ENCODE results near the gene CLDN18. TPM values are rescaled to one million over a fixed set of nuclear protein-coding genes. Genes with fewer than 3 reads are reported as not detected.

CLDN18 gene
- total and polyA plus RNA-seq, 2 of the 8 experiments (the other 6 are each of a cell fraction or from before 2014, with no cell fraction given): not detected

- Histone ChIP-seq H3K4me1 (replicated peaks in 1 of 4; ENCODE audit: control insufficient read depth in 3 of 4, insufficient read depth in 4 of 4, low read length in 3 of 4) (no peaks in the 10 kb centered on the region), H2BK120ac (replicated peaks; ENCODE audit: low read depth, low read length) (no peak overlapping the region), H3K23ac (ENCODE audit: insufficient read length) (no peak overlapping the region), H3K4me2 (ENCODE audit: insufficient read depth in 1 of 2, low read depth in 2 of 2, low read length in 2 of 2) (no peak overlapping the region), H3K27ac (ENCODE audit: low read depth, low read length) (no peak overlapping the region), H2BK5ac (ENCODE audit: low read depth, low read length) (no peak overlapping the region), H2BK20ac (ENCODE audit: low read length) (no peak overlapping the region), H2BK12ac (ENCODE audit: low read depth, low read length) (no peak overlapping the region), H3K9ac (replicated peaks in 1 of 4; ENCODE audit: extremely low read depth in 1 of 4, low read depth in 3 of 4, low read length in 3 of 4) (no peak overlapping the region), H4K91ac (replicated peaks; ENCODE audit: insufficient read length, low read length) (no peak overlapping the region), H3K9me3 (ENCODE audit: insufficient read depth in 2 of 2, low read depth in 1 of 2, low read length in 1 of 2) (no peaks in the 10 kb centered on the region), H3K56ac (replicated peaks; ENCODE audit: insufficient read length, low read depth, low read length) (no peak overlapping the region), H3K36me3 (ENCODE audit: control insufficient read depth in 2 of 4, insufficient read depth in 4 of 4, low read length in 3 of 4) (no peaks in the 10 kb centered on the region), H3K4me3 (ENCODE audit: extremely low read depth in 1 of 4, insufficient read depth in 2 of 4, low read depth in 3 of 4, low read length in 4 of 4) (no peak overlapping the region), H3K18ac (ENCODE audit: extremely low read depth, low read length) (no peak overlapping the region), H3K23me2 (ENCODE audit: low read depth, low read length) (no peaks in the 10 kb centered on the region), H2AK5ac (ENCODE audit: low read depth, low read length) (no peak overlapping the region), H3K27me3 (replicated peaks in 1 of 4; ENCODE audit: control insufficient read depth in 3 of 4, extremely low read depth in 1 of 4, insufficient read depth in 3 of 4, low read length in 3 of 4) (no peaks in the 10 kb centered on the region), H3K14ac (ENCODE audit: insufficient read length) (no peak overlapping the region), H4K5ac (ENCODE audit: insufficient read length, low read depth, low read length) (no peak overlapping the region), H4K20me1 (replicated peaks in 1 of 2; ENCODE audit: control insufficient read depth in 1 of 2, insufficient read depth in 2 of 2, low read length in 2 of 2) (no peaks in the 10 kb centered on the region), H4K8ac (ENCODE audit: extremely low read depth, insufficient read depth, low read length) (no peak overlapping the region), H2BK15ac (ENCODE audit: low read length) (no peak overlapping the region), H3K4ac (replicated peaks; ENCODE audit: insufficient read length, low read depth, low read length) (no peak overlapping the region), H3K79me1 (ENCODE audit: low read depth, low read length) (no peaks in the 10 kb centered on the region), H2AFZ (ENCODE audit: low read length) (no peak overlapping the region), H3K79me2 (ENCODE audit: control insufficient read depth in 1 of 2, insufficient read depth in 2 of 2, low read length in 2 of 2) (no peaks in the 10 kb centered on the region)
- no peak for FAIRE-seq
- POLR2A ChIA-PET (ENCODE audit: partially characterized antibody): no interaction called here
- DNase-seq (ENCODE audit: low read depth in 1 of 2, low spot score in 2 of 2): no peak
- CTCF ChIA-PET (ENCODE audit: partially characterized antibody): interaction anchor here (1.9 kb wide), 1 partner anchor 21 kb away, joined by 5 read pairs; no protein-coding TSS in a partner anchor
- 95% methylated on average over 11 of the region's 11 CpGs; no CpG with 5 or more reads in 1 of the 2 experiments for WGBS, 2 experiments (ENCODE audit: extremely low coverage in 1 of 2, insufficient coverage in 1 of 2, insufficient read length in 1 of 2, insufficient replicate concordance in 2 of 2, low coverage in 1 of 2, low lambda C conversion rate in 2 of 2, missing lambda C conversion rate in 1 of 2)
- TF ChIP-seq JUN (IDR thresholded peaks at IDR 0.05; ENCODE audit: low read depth, low read length) (no peak), TAF7 (optimal IDR thresholded peaks at IDR 0.05; ENCODE audit: borderline replicate concordance, low read depth, low read length) (no peak), RAD21 (IDR thresholded peaks at IDR 0.05 in 1 of 2, conservative IDR thresholded peaks at IDR 0.05 in 1 of 2; ENCODE audit: low read depth in 2 of 2, low read length in 2 of 2) (no peak)
Observed at GRCh38 chr3:138030734-138031280, 20.8 kb downstream of the CLDN18 start.
